ENCODE measurements around the gene GRM8.

GRM8 gene

GRCh38 chr7:126957443-126957842, 295.3 kb downstream of the GRM8 start:
- TF ChIP-seq FOXP2 (optimal IDR thresholded peaks at IDR 0.05; ENCODE audit: borderline replicate concordance, extremely low read depth, extremely low read length, insufficient read depth) (no peak), TAF1 (IDR thresholded peaks at IDR 0.05; ENCODE audit: borderline replicate concordance, insufficient read depth, low read length) (no peak), REST (IDR thresholded peaks at IDR 0.05; ENCODE audit: insufficient read depth in 1 of 2, low read depth in 2 of 2, low read length in 2 of 2) (no peak), POLR2AphosphoS5 (IDR thresholded peaks at IDR 0.05; ENCODE audit: low read depth, low read length) (no peak), SIN3A (IDR thresholded peaks at IDR 0.05; ENCODE audit: borderline replicate concordance, insufficient read depth, low read length) (no peak)

GRCh38 chr7:126953461-126953860, 299.3 kb downstream of the GRM8 start:
- TF ChIP-seq FOXP2 (optimal IDR thresholded peaks at IDR 0.05; ENCODE audit: borderline replicate concordance, extremely low read depth, extremely low read length, insufficient read depth) (no peak), POLR2AphosphoS5 (IDR thresholded peaks at IDR 0.05; ENCODE audit: low read depth, low read length) (no peak), TAF1 (IDR thresholded peaks at IDR 0.05; ENCODE audit: borderline replicate concordance, insufficient read depth, low read length) (no peak), SIN3A (IDR thresholded peaks at IDR 0.05; ENCODE audit: borderline replicate concordance, insufficient read depth, low read length) (no peak), REST (IDR thresholded peaks at IDR 0.05; ENCODE audit: insufficient read depth in 1 of 2, low read depth in 2 of 2, low read length in 2 of 2) (no peak)

GRCh38 chr7:126948664-126949063, 304.1 kb downstream of the GRM8 start:
- no peak for TF ChIP-seq SIN3A (IDR thresholded peaks at IDR 0.05; ENCODE audit: borderline replicate concordance, insufficient read depth, low read length)
- TF ChIP-seq POLR2AphosphoS5 (IDR thresholded peaks at IDR 0.05; ENCODE audit: low read depth, low read length), result no peak
- no peak for TF ChIP-seq FOXP2 (optimal IDR thresholded peaks at IDR 0.05; ENCODE audit: borderline replicate concordance, extremely low read depth, extremely low read length, insufficient read depth)
- TF ChIP-seq REST (IDR thresholded peaks at IDR 0.05; ENCODE audit: insufficient read depth in 1 of 2, low read depth in 2 of 2, low read length in 2 of 2), result no peak
- no peak for TF ChIP-seq TAF1 (IDR thresholded peaks at IDR 0.05; ENCODE audit: borderline replicate concordance, insufficient read depth, low read length)

- no peak for TF ChIP-seq TAF1 (IDR thresholded peaks at IDR 0.05; ENCODE audit: borderline replicate concordance, insufficient read depth, low read length)
- TF ChIP-seq FOXP2 (optimal IDR thresholded peaks at IDR 0.05; ENCODE audit: borderline replicate concordance, extremely low read depth, extremely low read length, insufficient read depth), result no peak
- TF ChIP-seq POLR2AphosphoS5 (IDR thresholded peaks at IDR 0.05; ENCODE audit: low read depth, low read length), result no peak
These were observed 311.9 kb downstream of the GRM8 start for GRCh38 chr7:126940723-126941307.

GRCh38 chr7:126937171-126937570, 315.6 kb downstream of the GRM8 start:
- no peak for TF ChIP-seq FOXP2 (optimal IDR thresholded peaks at IDR 0.05; ENCODE audit: borderline replicate concordance, extremely low read depth, extremely low read length, insufficient read depth)
- no peak for TF ChIP-seq POLR2AphosphoS5 (IDR thresholded peaks at IDR 0.05; ENCODE audit: low read depth, low read length)
- TF ChIP-seq REST (IDR thresholded peaks at IDR 0.05; ENCODE audit: insufficient read depth in 1 of 2, low read depth in 2 of 2, low read length in 2 of 2), result no peak
- TF ChIP-seq TAF1 (IDR thresholded peaks at IDR 0.05; ENCODE audit: borderline replicate concordance, insufficient read depth, low read length), result no peak
- TF ChIP-seq SIN3A (IDR thresholded peaks at IDR 0.05; ENCODE audit: borderline replicate concordance, insufficient read depth, low read length), result no peak

All from PFSK-1 (cell line).